Measurements from ENCODE around the gene CUEDC1.

CUEDC1 gene

GRCh38 chr17:57915544-57915943 lies 39.7 kb downstream of the CUEDC1 start:
- no peak for DNase-seq (ENCODE audit: low read depth, low spot score)
- peak overlapping the region; percentile 44; the same call in 1 of the 2 replicates for H3K27ac ChIP-seq

GRCh38 chr17:57914273-57915142 lies 40.7 kb downstream of the CUEDC1 start:
- TF ChIP-seq EZH2 (IDR thresholded peaks at IDR 0.05): no peak
- no peak for TF ChIP-seq POLR2AphosphoS5 (IDR thresholded peaks at IDR 0.05; ENCODE audit: borderline replicate concordance, low read depth, low read length)
- no peak for TF ChIP-seq FOXP2 (optimal IDR thresholded peaks at IDR 0.05; ENCODE audit: control extremely low read depth, extremely low read length, insufficient read depth)
- Histone ChIP-seq H3K36me3 (ENCODE audit: insufficient read depth, low read length) (no peaks in the 10 kb centered on the region), H3K4me3 (no peak overlapping the region), H3K27ac (no peak overlapping the region), H3K9me3 (ENCODE audit: low read depth, low read length) (no peaks in the 10 kb centered on the region), H3K9ac (ENCODE audit: insufficient read length) (no peak overlapping the region)
- no peak for DNase-seq (ENCODE audit: low read depth, low spot score)

More at GRCh38 chr17:57915544-57915943, 39.7 kb downstream of the CUEDC1 start:
- Histone ChIP-seq H3K4me3 (no peak overlapping the region), H3K36me3 (ENCODE audit: insufficient read depth, low read length) (no peaks in the 10 kb centered on the region), H3K9ac (ENCODE audit: insufficient read length) (no peak overlapping the region), H3K9me3 (ENCODE audit: low read depth, low read length) (no peaks in the 10 kb centered on the region)
- TF ChIP-seq FOXP2 (optimal IDR thresholded peaks at IDR 0.05; ENCODE audit: control extremely low read depth, extremely low read length, insufficient read depth): no peak
- no peak for TF ChIP-seq POLR2AphosphoS5 (IDR thresholded peaks at IDR 0.05; ENCODE audit: borderline replicate concordance, low read depth, low read length)
- TF ChIP-seq EZH2 (IDR thresholded peaks at IDR 0.05): no peak

DNA sequence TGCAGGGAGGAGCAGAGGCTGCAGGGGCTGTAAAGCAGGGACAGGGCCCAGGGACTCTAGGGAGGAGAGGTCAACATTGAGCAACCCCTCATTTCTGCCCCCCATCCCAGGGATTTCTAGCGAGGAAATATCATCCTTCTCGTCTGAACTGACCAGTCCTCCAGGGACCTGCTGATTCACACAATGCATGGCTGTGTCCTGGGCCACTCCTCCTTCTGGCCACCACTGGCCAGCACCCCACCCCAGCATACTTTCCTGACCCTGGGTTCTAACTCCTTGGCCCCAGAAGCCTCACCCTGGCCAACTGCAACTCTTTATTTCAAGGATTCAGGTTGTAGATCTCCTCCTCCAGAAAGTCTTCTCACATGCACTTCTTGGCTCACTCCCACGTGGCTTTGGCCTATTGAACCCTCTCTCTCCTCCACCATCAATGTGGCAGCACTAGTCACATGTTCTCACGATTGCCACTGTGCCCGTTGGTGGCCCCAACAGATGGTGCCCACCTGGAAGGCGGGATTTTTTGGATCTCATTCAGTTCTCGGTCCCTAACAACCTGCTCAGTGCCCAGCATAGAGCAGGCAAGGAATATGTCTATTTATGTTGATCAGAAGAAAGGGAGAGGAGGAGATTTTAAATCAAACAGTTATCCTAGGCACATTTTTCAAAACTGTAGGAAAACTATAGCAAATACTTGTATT lies 41.5 kb downstream of the CUEDC1 start:
- no peak overlapping the region for H3K4me3 ChIP-seq
- H3K9me3 ChIP-seq (ENCODE audit: low read depth, low read length): no peaks in the 10 kb centered on the region
- H3K27ac ChIP-seq: no peak overlapping the region
- TF ChIP-seq FOXP2 (optimal IDR thresholded peaks at IDR 0.05; ENCODE audit: control extremely low read depth, extremely low read length, insufficient read depth) (no peak), POLR2AphosphoS5 (IDR thresholded peaks at IDR 0.05; ENCODE audit: borderline replicate concordance, low read depth, low read length) (no peak), EZH2 (IDR thresholded peaks at IDR 0.05) (no peak)
- DNase-seq (ENCODE audit: low read depth, low spot score): no peak
- H3K9ac ChIP-seq (ENCODE audit: insufficient read length): no peak overlapping the region
- H3K36me3 ChIP-seq (ENCODE audit: insufficient read depth, low read length): no peaks in the 10 kb centered on the region

- Histone ChIP-seq H3K4me3 (no peak overlapping the region), H3K9me3 (ENCODE audit: low read depth, low read length) (no peaks in the 10 kb centered on the region), H3K36me3 (ENCODE audit: insufficient read depth, low read length) (no peaks in the 10 kb centered on the region), H3K27ac (no peak overlapping the region), H3K9ac (ENCODE audit: insufficient read length) (no peak overlapping the region)
- no peak for DNase-seq (ENCODE audit: low read depth, low spot score)
- TF ChIP-seq FOXP2 (optimal IDR thresholded peaks at IDR 0.05; ENCODE audit: control extremely low read depth, extremely low read length, insufficient read depth): no peak
- TF ChIP-seq POLR2AphosphoS5 (IDR thresholded peaks at IDR 0.05; ENCODE audit: borderline replicate concordance, low read depth, low read length): no peak
- TF ChIP-seq EZH2 (IDR thresholded peaks at IDR 0.05): no peak
Observed at GRCh38 chr17:57911834-57912673, 43.2 kb downstream of the CUEDC1 start.

DNA sequence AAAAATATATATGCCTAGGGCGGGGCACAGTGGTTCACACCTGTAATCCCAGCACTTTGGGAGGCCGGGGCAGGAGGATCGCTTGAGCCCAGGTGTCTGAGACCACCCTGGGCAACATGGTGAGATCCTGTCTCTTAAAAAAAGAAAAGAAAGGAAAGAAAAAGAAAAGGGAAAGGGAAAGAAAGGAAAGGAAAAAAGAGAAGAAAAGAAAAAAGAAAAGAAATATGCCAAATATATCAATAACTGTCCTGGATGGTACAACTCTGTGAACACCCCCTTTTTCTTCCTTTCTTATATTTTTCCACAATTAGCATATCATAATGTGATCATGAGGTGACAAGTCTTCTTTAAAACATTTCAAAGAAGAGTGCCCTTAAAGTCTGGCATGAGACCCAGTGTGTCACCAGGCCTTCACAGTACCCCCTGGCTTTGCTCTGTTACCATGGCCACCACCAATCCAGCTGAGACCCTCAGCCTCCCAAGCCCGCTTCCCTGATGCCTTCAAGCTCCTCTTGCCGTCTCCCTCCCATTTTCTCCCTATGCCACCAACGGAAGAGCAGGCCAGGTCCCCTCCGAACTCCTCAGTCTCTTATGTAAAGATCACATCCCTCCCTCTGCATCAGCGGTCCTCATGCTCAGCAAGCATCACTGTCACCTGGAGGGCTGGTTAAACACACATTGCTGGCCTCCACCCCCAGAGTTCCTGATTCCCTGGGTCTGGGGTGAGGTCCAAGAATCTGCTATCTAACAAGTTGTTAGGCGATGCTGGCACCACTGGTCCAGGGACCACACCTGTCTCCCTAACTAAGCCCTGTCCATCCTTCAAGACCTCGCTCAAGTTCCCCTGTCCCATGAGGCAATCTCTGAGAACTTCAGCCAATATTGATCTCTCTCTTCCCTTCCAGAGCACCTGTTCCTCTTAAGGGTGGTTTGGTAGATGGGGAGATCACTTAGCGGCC lies 44.5 kb downstream of the CUEDC1 start:
- no peak for DNase-seq (ENCODE audit: low read depth, low spot score)
- no peaks in the 10 kb centered on the region for H3K36me3 ChIP-seq (ENCODE audit: insufficient read depth, low read length)
- no peak overlapping the region for H3K4me3 ChIP-seq
- H3K27ac ChIP-seq: no peak overlapping the region
- H3K9ac ChIP-seq (ENCODE audit: insufficient read length): no peak overlapping the region
- TF ChIP-seq POLR2AphosphoS5 (IDR thresholded peaks at IDR 0.05; ENCODE audit: borderline replicate concordance, low read depth, low read length) (no peak), FOXP2 (optimal IDR thresholded peaks at IDR 0.05; ENCODE audit: control extremely low read depth, extremely low read length, insufficient read depth) (no peak), EZH2 (IDR thresholded peaks at IDR 0.05) (no peak)
- H3K9me3 ChIP-seq (ENCODE audit: low read depth, low read length): no peaks in the 10 kb centered on the region

- TF ChIP-seq POLR2AphosphoS5 (IDR thresholded peaks at IDR 0.05; ENCODE audit: borderline replicate concordance, low read depth, low read length) (no peak), FOXP2 (optimal IDR thresholded peaks at IDR 0.05; ENCODE audit: control extremely low read depth, extremely low read length, insufficient read depth) (no peak), EZH2 (IDR thresholded peaks at IDR 0.05) (no peak)
- no peaks in the 10 kb centered on the region for H3K9me3 ChIP-seq (ENCODE audit: low read depth, low read length)
- H3K36me3 ChIP-seq (ENCODE audit: insufficient read depth, low read length): no peaks in the 10 kb centered on the region
- H3K27ac ChIP-seq: no peak overlapping the region
- no peak for DNase-seq (ENCODE audit: low read depth, low spot score)
- H3K9ac ChIP-seq (ENCODE audit: insufficient read length): no peak overlapping the region
- no peak overlapping the region for H3K4me3 ChIP-seq
Observed at GRCh38 chr17:57909551-57909950, 45.7 kb downstream of the CUEDC1 start.

GRCh38 chr17:57908278-57908677 lies 46.9 kb downstream of the CUEDC1 start:
- Histone ChIP-seq H3K9ac (ENCODE audit: insufficient read length) (no peak overlapping the region), H3K9me3 (ENCODE audit: low read depth, low read length) (no peaks in the 10 kb centered on the region), H3K36me3 (ENCODE audit: insufficient read depth, low read length) (no peaks in the 10 kb centered on the region), H3K4me3 (no peak overlapping the region), H3K27ac (no peak overlapping the region)
- no peak for DNase-seq (ENCODE audit: low read depth, low spot score)
- TF ChIP-seq POLR2AphosphoS5 (IDR thresholded peaks at IDR 0.05; ENCODE audit: borderline replicate concordance, low read depth, low read length): no peak
- TF ChIP-seq FOXP2 (optimal IDR thresholded peaks at IDR 0.05; ENCODE audit: control extremely low read depth, extremely low read length, insufficient read depth): no peak
- TF ChIP-seq EZH2 (IDR thresholded peaks at IDR 0.05): no peak
